ENCODE results near the gene DIP2C.

GRCh38 chr10:612696-613095 lies 76.8 kb downstream of the DIP2C start:
- TF ChIP-seq POLR2A (IDR thresholded peaks at IDR 0.05) (no peak), CTCF (IDR thresholded peaks at IDR 0.05) (no peak)

Measured in stomach (tissue), 4 donors.